Liver (tissue), 9 donors: ENCODE measurements around the gene SORCS2. TPM values are rescaled to one million over a fixed set of nuclear protein-coding genes. Genes with fewer than 3 reads are reported as not detected.

Experiments used
- DNase-seq: peaks from one replicate; pipeline ENCODE4 v3.0.0-alpha.2; 2017; ENCODE audit warnings: low spot score
- H3K27ac ChIP-seq, 2 donors: one replicate each; pipeline ENCODE4 v1.7.0; 2013; ENCODE audit warnings: inconsistent platforms in 2 of 2, low read length in 2 of 2, control low read depth in 1 of 2, low read depth in 1 of 2, mild to moderate bottlenecking in 1 of 2
- H3K27me3 ChIP-seq, 4 donors: one replicate each; pipeline versions ENCODE4 v1.6.1 to v1.7.0; 2013; ENCODE audit warnings: low read length in 3 of 4, inconsistent platforms in 1 of 4, mild to moderate bottlenecking in 1 of 4, moderate library complexity in 1 of 4; ENCODE audit not compliant: control insufficient read depth in 4 of 4, insufficient read depth in 4 of 4
- H3K36me3 ChIP-seq, 4 donors: one replicate each; pipeline versions ENCODE4 v1.6.1 to v1.7.0; 2013; ENCODE audit warnings: low read length in 3 of 4, mild to moderate bottlenecking in 3 of 4, low read depth in 1 of 4, moderate library complexity in 1 of 4; ENCODE audit not compliant: control insufficient read depth in 4 of 4, insufficient read depth in 3 of 4
- H3K4me1 ChIP-seq, 4 donors: one replicate each; pipeline versions ENCODE4 v1.6.1 to v1.7.0; 2013; ENCODE audit warnings: low read length in 3 of 4, mild to moderate bottlenecking in 3 of 4, moderate library complexity in 1 of 4; ENCODE audit not compliant: control insufficient read depth in 4 of 4, insufficient read depth in 4 of 4
- H3K4me3 ChIP-seq, 3 donors: one replicate each; pipeline versions ENCODE4 v1.6.1 to v1.7.0; 2013; ENCODE audit warnings: low read length in 3 of 3, control low read depth in 1 of 3, low read depth in 1 of 3, mild to moderate bottlenecking in 1 of 3
- H3K9ac ChIP-seq, 2 donors: one replicate each; pipeline ENCODE4 v1.7.0; 2013; ENCODE audit warnings: low read length in 2 of 2, mild to moderate bottlenecking in 2 of 2, moderate library complexity in 2 of 2, control low read depth in 1 of 2, low read depth in 1 of 2
- H3K9me3 ChIP-seq, 4 donors: one replicate each; pipeline versions ENCODE4 v1.6.1 to v1.7.0; 2013; ENCODE audit warnings: low read length in 3 of 4; ENCODE audit not compliant: control insufficient read depth in 4 of 4
- ATF3 ChIP-seq: IDR thresholded peaks from 2 replicates; pipeline ENCODE4 v1.6.1; 2016; ENCODE audit warnings: antibody characterized with exemption
- CTCF ChIP-seq: fragments of 150-350 bp; IDR thresholded peaks from 2 replicates; pipeline ENCODE4 v1.5.1; 2017; ENCODE audit warnings: improper control_type of control experiment, low read depth, low read length; ENCODE audit not compliant: missing input control
- FOXA2 ChIP-seq: IDR thresholded peaks from 2 replicates; pipeline ENCODE4 v1.6.1; 2016; ENCODE audit warnings: antibody characterized with exemption
- GABPA ChIP-seq, 2 donors: IDR thresholded peaks in 1 of 2; conservative IDR thresholded peaks in 1 of 2; 2 replicates each; pipeline ENCODE4 v1.6.1; 2016; ENCODE audit warnings: antibody characterized with exemption in 2 of 2, mild to moderate bottlenecking in 1 of 2, moderate library complexity in 1 of 2
- HNF4A ChIP-seq, 2 donors: conservative IDR thresholded peaks; 2 replicates each; pipeline ENCODE4 v1.6.1; 2016; ENCODE audit warnings: antibody characterized with exemption in 2 of 2, mild to moderate bottlenecking in 2 of 2
- HNF4G ChIP-seq: IDR thresholded peaks from 2 replicates; pipeline ENCODE4 v1.6.1; 2016; ENCODE audit warnings: antibody characterized with exemption
- JUND ChIP-seq, 2 donors: IDR thresholded peaks; 2 replicates each; pipeline ENCODE4 v1.6.1; 2016; ENCODE audit warnings: antibody characterized with exemption in 2 of 2
- MAX ChIP-seq: IDR thresholded peaks from 2 replicates; pipeline ENCODE4 v1.6.1; 2016; ENCODE audit warnings: antibody characterized with exemption
- NR2F2 ChIP-seq: IDR thresholded peaks from 2 replicates; pipeline ENCODE4 v1.6.1; 2016; ENCODE audit warnings: antibody characterized with exemption
- RAD21 ChIP-seq, 2 donors: IDR thresholded peaks; 2 replicates each; pipeline ENCODE4 v1.6.1; 2016; ENCODE audit warnings: antibody characterized with exemption in 2 of 2, mild to moderate bottlenecking in 2 of 2
- REST ChIP-seq: IDR thresholded peaks from 2 replicates; pipeline ENCODE4 v1.6.1; 2016; ENCODE audit warnings: antibody characterized with exemption, mild to moderate bottlenecking
- RXRA ChIP-seq, 2 donors: IDR thresholded peaks; 2 replicates each; pipeline ENCODE4 v1.6.1; 2017 to 2018; ENCODE audit warnings: antibody characterized with exemption in 2 of 2, mild to moderate bottlenecking in 1 of 2
- SP1 ChIP-seq: IDR thresholded peaks from 2 replicates; pipeline ENCODE4 v1.6.1; 2018; ENCODE audit warnings: antibody characterized with exemption, mild to moderate bottlenecking
- TAF1 ChIP-seq: conservative IDR thresholded peaks from 2 replicates; pipeline ENCODE4 v1.6.1; 2016; ENCODE audit warnings: antibody characterized with exemption, mild to moderate bottlenecking
- YY1 ChIP-seq: IDR thresholded peaks from 2 replicates; pipeline ENCODE4 v1.6.1; 2016; ENCODE audit warnings: antibody characterized with exemption, mild to moderate bottlenecking
- WGBS: extraction: QIAGEN DNeasy Blood & Tissue Kit; methylation state at CpG from one replicate; pipeline ENCODE4 v1.1.7; 2013; 5-methylcytosine and 5-hydroxymethylcytosine counted together
- polyA plus RNA-seq, 2 donors: library from polyadenylated mRNA; stranded (reverse) in 1 of 2; unstranded in 1 of 2; fragments of 200-250 nt in 1 of 2; fragments of >200 nt in 1 of 2; fragmentation: Nextera tagmentation in 1 of 2; extraction: Ambion mirVana in 1 of 2; gene quantifications; one replicate each; pipeline versions ENCODE4 v1.2.1 to v1.2.3, GENCODE V29; 2013 to 2015
- total RNA-seq, 2 donors: library from RNA; depleted of rRNA; stranded (reverse); fragments of >200 nt; gene quantifications; one replicate each; pipeline ENCODE4 v1.2.3, GENCODE V29; 2014
- donor health status: healthy.
- donor health status: healthy.
- donor health status: healthy.
- donor health status: healthy.
- donor health status: healthy.

The SORCS2 gene
- total and polyA plus RNA-seq, 4 donors = 0.10 to 1.4 (median 0.92) TPM

- H3K9me3 ChIP-seq = peaks cover 15 to 47% (median 36%) of the 10 kb centered on the region in 4 donors
- TF ChIP-seq SP1 (no peak), RXRA (IDR thresholded peaks at IDR 0.05) (no peak), FOXA2 (no peak), YY1 (no peak), MAX (no peak), NR2F2 (no peak), RAD21 (IDR thresholded peaks at IDR 0.05) (no peak), HNF4A (conservative IDR thresholded peaks at IDR 0.05) (no peak), CTCF (no peak), GABPA (IDR thresholded peaks at IDR 0.05 in 1 of 2, conservative IDR thresholded peaks at IDR 0.05 in 1 of 2) (no peak), REST (no peak), ATF3 (no peak), HNF4G (no peak), JUND (IDR thresholded peaks at IDR 0.05) (no peak), TAF1 (no peak)
- WGBS = 75% methylated on average over 12 of the region's 12 CpGs
- H3K27me3 ChIP-seq = no peaks in the 10 kb centered on the region
- no peak overlapping the region for H3K27ac ChIP-seq
- peak overlapping the region in 1 of 3 donors; percentile 34 for H3K4me3 ChIP-seq
- H3K9ac ChIP-seq = no peak overlapping the region
- no peaks in the 10 kb centered on the region for H3K4me1 ChIP-seq
- no peaks in the 10 kb centered on the region for H3K36me3 ChIP-seq
- no peak for DNase-seq
Observed at GRCh38 chr4:7571701-7572100, 379.4 kb downstream of the SORCS2 start.

GRCh38 chr4:7572894-7573293 lies 380.6 kb downstream of the SORCS2 start:
- 94% methylated on average over 7 of the region's 7 CpGs for WGBS

More at GRCh38 chr4:7572894-7573293, 380.6 kb downstream of the SORCS2 start:
- Histone ChIP-seq H3K9ac (no peak overlapping the region), H3K9me3 (peaks cover 16 to 58% (median 47%) of the 10 kb centered on the region in 4 donors), H3K36me3 (no peaks in the 10 kb centered on the region), H3K4me1 (no peaks in the 10 kb centered on the region), H3K27me3 (no peaks in the 10 kb centered on the region), H3K27ac (no peak overlapping the region), H3K4me3 (no peak overlapping the region)
- no peak for DNase-seq
- no peak for TF ChIP-seq NR2F2
